ENCODE measurements around the gene EVA1A.

The EVA1A gene

DNA sequence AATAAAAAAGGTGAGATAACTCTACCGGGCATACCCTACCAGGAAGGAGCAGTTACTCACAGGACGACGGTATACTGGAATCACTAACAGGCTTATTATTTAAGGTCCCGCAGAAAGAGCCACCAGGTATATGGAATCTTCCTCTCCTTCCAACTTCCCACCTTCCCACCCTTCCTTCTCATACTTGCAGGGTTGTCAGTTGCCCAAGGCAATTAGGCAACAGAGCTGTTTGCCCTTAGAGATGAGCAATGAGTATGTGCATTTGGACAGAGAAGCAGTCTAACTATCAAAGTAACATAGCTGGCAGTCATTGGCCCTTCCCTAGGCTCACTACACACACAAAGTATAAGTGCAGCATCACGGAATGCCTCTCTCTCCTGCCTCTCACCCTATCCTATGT, 32.1 kb upstream of the EVA1A start:
- TF ChIP-seq, protein P1, sequence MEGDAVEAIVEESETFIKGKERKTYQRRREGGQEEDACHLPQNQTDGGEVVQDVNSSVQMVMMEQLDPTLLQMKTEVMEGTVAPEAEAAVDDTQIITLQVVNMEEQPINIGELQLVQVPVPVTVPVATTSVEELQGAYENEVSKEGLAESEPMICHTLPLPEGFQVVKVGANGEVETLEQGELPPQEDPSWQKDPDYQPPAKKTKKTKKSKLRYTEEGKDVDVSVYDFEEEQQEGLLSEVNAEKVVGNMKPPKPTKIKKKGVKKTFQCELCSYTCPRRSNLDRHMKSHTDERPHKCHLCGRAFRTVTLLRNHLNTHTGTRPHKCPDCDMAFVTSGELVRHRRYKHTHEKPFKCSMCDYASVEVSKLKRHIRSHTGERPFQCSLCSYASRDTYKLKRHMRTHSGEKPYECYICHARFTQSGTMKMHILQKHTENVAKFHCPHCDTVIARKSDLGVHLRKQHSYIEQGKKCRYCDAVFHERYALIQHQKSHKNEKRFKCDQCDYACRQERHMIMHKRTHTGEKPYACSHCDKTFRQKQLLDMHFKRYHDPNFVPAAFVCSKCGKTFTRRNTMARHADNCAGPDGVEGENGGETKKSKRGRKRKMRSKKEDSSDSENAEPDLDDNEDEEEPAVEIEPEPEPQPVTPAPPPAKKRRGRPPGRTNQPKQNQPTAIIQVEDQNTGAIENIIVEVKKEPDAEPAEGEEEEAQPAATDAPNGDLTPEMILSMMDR (IDR thresholded peaks at IDR 0.05; ENCODE audit: control extremely low read depth, extremely low read depth, low read depth, missing control alignments), result no peak
- POLR2A ChIA-PET, result no interaction called here
- DNase-seq (ENCODE audit: extremely low spot score), result no peak
- CTCF ChIA-PET, result interaction anchor here (0.9 to 1.2 kb wide), 2 partner anchors 13 to 23 kb away, joined by 3 read pairs; no protein-coding TSS in a partner anchor

DNA sequence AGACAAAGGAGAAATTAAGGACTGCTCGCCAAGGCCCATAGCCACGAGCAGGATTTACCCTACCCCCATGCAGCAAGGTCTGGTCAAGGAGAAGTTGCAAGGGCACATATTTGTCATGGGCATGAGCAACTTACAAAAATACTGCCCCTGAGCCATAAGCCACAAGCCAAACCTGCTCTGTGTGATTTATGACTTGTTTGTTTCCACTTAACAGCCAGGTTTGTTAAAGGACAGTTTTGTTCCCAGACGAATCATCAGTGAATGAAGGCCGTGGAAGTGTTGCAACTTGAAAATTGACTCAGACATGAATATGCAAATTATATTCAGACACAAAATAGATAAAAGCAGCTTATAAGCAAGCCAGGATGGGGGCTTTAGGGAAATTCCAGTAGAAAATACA, 31.3 kb upstream of the EVA1A start:
- TF ChIP-seq, protein P1 (IDR thresholded peaks at IDR 0.05; ENCODE audit: control extremely low read depth, extremely low read depth, low read depth, missing control alignments), result no peak
- DNase-seq (ENCODE audit: extremely low spot score), result no peak
- CTCF ChIA-PET, result interaction anchor here (1.2 kb wide), 1 partner anchor 24 kb away, joined by 3 read pairs; no protein-coding TSS in a partner anchor
- POLR2A ChIA-PET, result no interaction called here

DNA sequence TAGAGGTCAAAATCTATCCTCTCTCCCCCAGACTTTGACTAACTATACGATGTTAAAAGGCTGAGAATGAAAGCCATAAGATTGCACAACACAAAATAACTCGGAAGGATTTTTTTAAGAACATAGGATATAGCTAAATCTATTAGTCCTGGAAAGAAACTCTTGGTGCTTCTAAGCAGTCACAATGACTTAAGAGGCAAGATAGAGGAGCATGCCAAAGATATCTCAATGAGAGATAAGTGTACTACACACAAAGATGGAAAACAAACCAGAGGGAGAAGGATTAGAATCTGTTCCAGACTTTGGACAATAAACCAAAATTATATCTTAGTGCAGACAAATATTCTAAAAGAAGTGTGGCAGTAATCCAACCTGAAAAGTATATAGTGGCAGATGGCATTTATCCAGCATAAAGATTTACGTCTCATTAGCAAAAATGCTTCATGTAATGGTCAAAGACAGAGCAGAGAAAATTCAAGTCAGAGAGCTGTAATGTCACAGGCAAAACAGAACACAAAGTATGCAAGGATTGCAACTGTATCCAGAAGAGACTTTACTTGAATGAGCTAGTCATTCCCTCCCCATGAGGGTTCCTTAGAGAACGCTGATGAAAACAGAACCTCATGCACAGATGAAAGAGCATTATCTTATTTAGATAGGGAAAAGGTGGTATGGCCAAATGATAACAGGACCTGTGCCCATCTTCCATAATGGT, 28.8 kb upstream of the EVA1A start:
- ChIA-PET POLR2A (no interaction called here), CTCF (interaction anchor here (0.9 to 2.9 kb wide), 5 partner anchors 9 to 669 kb away, joined by 3 to 14 read pairs (median 4); partner anchors contain the start of gene TACR1)
- DNase-seq (ENCODE audit: extremely low spot score), result no peak
- TF ChIP-seq, protein P1 (IDR thresholded peaks at IDR 0.05; ENCODE audit: control extremely low read depth, extremely low read depth, low read depth, missing control alignments), result no peak

DNA sequence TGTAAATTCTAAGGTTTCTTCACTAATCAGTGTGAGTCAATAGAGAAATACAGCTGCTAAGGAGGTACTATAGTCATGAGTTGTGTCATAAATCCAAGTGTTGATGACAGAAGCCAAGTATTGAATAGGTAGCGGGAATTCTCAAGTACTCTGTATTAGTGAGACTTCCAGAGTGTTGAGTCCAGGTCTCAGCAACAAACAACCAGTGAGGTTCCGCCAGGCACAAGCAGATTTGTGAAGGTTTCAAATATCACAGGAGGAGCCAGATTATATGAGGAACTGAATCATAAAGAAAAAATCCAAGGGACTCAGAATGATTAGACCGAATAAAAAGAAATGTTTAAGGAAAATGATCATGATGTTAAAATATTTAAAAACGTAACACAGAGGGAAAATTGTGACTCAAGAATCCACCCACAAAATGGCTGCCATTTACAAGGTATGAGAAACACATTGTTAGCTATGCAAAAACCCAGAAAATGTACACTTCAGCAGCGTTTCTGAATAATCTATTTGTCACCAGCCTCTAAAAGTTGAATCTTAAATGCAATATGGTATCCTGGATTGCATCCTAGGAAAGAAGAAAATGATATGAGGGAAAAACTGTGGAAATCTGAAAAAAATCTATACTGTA, 27.3 kb upstream of the EVA1A start:
- ChIA-PET POLR2A (no interaction called here), CTCF (interaction anchor here (2.9 kb wide), 1 partner anchor 21 kb away, joined by 14 read pairs; no protein-coding TSS in a partner anchor)
- no peak for DNase-seq (ENCODE audit: extremely low spot score)
- TF ChIP-seq, protein P1 (IDR thresholded peaks at IDR 0.05; ENCODE audit: control extremely low read depth, extremely low read depth, low read depth, missing control alignments), result no peak

DNA sequence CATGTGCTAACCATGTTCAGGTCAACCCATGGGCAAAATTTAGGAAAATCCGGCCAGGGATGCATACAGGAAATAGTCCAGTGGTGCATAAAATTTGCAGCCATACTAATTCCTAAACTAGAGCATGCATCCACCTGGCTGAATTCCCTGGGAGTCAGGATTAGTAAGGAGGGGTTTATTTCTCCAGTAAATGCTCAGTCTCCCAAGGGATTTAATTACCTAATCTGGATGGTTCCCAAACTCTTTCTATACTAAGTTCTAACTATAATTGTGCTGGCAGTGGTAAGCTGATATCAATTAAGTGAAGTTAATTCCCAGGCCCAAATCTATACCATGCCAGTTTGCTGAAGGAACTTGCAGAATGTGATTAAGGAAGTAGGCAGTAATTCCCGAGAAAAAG, 26.2 kb upstream of the EVA1A start:
- ChIA-PET CTCF (interaction anchor here (1.2 to 1.6 kb wide), 2 partner anchors 12 to 48 kb away, joined by 3 read pairs; no protein-coding TSS in a partner anchor), POLR2A (no interaction called here)
- DNase-seq (ENCODE audit: extremely low spot score), result no peak
- TF ChIP-seq, protein P1 (IDR thresholded peaks at IDR 0.05; ENCODE audit: control extremely low read depth, extremely low read depth, low read depth, missing control alignments), result no peak

DNA sequence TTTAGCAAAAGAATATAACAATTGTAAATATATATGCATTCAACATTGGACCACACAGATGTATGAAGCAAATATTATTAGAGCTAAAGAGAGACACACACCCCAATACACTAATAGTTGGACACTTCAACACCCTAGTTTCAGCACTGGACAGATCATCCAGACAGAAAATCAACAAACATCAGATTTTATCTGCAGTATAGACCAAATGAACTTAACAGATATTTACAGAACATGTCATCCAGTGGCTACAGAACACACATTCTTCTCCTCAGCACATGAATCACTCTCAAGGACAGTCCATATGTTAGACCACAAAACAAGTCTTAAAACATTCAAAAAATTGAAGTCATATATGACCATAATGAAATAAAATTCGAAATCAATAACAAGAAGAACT, 22.1 kb upstream of the EVA1A start:
- TF ChIP-seq, protein P1 (IDR thresholded peaks at IDR 0.05; ENCODE audit: control extremely low read depth, extremely low read depth, low read depth, missing control alignments), result no peak
- ChIA-PET POLR2A (no interaction called here), CTCF (no interaction called here)
- DNase-seq (ENCODE audit: extremely low spot score), result no peak

Measured in GM10248 (cell line).